Measurements from ENCODE around the gene DMD. TPM values are rescaled to one million over a fixed set of nuclear protein-coding genes. Genes with fewer than 3 reads are reported as not detected.

Gene DMD
- total and polyA plus RNA-seq, 4 donors, result 19.9 to 260 (median 111) TPM

DNA sequence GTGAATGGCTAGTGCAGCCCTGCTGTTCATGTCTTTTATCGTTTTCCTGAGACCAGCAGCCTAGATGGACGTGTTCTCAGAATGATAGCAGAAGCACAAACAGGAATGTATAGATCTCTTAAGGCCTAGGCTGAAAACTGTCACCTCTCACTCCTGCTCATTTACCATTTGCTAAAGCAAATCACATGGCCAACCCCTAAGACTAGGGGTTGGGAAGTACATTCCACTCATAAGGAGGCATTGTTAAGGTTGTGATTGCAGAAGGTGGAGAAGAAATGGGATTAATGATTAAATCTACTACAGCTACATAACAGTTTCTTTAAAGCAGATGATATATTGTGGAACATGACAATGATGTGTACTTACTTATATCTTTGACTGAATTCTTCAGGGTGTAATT is 1602.7 kb downstream of the DMD start:
- DNase-seq (no peak), ATAC-seq (ENCODE audit: low FRiP score) (no peak)
- WGBS, 2 donors, result 61 to 91% methylated on average over 2 of the region's 2 CpGs
- Histone ChIP-seq H3K4me3 (ENCODE audit: low read length in 2 of 2) (no peak overlapping the region), H3K36me3 (ENCODE audit: control insufficient read depth in 1 of 2, insufficient read depth in 2 of 2, low read length in 1 of 2) (no peaks in the 10 kb centered on the region), H3K9me3 (ENCODE audit: control insufficient read depth, low read length) (no peaks in the 10 kb centered on the region), H3K27me3 (ENCODE audit: control insufficient read depth in 1 of 2, insufficient read depth in 2 of 2, low read length in 1 of 2) (no peaks in the 10 kb centered on the region), H3K27ac (ENCODE audit: low read depth in 1 of 2, low read length in 2 of 2) (no peak overlapping the region), H3K4me1 (ENCODE audit: control insufficient read depth in 1 of 2, insufficient read depth in 2 of 2, low read length in 2 of 2) (no peaks in the 10 kb centered on the region)
- intact Hi-C loops (cut with DNase I), result no loop called here

DNA sequence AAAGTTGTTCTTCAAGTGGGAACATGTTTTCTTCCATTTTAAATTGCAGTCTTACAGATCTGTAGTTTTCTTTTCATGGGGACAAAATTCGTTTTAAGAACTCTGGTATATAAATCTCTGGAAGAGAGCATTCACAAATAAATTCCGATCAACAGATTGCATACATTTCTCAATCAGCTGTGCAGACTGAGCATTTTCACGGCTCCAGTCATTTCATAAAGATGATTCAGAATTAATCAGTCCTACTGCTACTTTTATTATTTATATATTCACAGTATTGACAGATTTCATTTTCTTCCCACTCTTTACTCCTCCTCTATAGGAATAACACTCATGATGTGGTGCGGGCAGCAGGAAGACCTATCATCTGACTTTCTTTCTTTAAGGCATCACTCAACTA is 1604.6 kb downstream of the DMD start:
- Histone ChIP-seq H3K27me3 (ENCODE audit: control insufficient read depth in 1 of 2, insufficient read depth in 2 of 2, low read length in 1 of 2) (no peaks in the 10 kb centered on the region), H3K4me1 (ENCODE audit: control insufficient read depth in 1 of 2, insufficient read depth in 2 of 2, low read length in 2 of 2) (no peaks in the 10 kb centered on the region), H3K27ac (ENCODE audit: low read depth in 1 of 2, low read length in 2 of 2) (no peak overlapping the region), H3K36me3 (ENCODE audit: control insufficient read depth in 1 of 2, insufficient read depth in 2 of 2, low read length in 1 of 2) (no peaks in the 10 kb centered on the region), H3K9me3 (ENCODE audit: control insufficient read depth, low read length) (no peaks in the 10 kb centered on the region), H3K4me3 (ENCODE audit: low read length in 2 of 2) (no peak overlapping the region)
- ATAC-seq (ENCODE audit: low FRiP score) (no peak), DNase-seq (no peak)
- intact Hi-C loops (cut with DNase I), result no loop called here
- 77 to 96% methylated on average over 4 of the region's 4 CpGs for whole genome bisulfite sequencing, 2 donors

DNA sequence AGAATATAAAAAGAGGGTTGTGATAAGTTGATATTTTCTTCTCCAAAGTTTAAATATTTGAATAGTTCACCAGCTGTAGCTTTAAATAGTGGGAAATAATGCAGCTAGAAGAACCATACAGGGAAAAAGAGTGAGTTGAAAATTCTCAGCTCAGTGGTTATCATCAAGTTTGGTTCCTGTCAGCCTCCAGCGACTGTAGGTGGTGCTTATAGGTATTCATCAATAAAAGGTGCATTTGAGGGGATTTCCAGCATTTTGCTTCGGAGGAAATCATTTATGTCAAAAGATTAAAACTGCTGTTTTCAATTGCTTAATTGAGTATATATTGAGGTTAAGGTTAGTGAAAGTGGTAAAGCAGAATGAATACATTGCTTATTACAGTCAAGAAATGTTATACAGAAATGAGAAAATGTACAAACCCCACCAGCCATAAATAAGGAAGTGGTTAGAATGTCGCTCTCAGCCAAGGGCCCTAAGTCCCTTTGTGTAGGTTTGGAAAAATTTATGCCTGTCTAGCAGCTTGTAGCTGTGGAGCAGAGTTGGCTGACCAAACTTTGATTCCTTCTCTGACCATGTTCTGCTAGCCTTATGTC is 1606.6 kb downstream of the DMD start:
- intact Hi-C loops (cut with DNase I), result no loop called here
- 63 to 86% methylated on average over 3 of the region's 3 CpGs for WGBS, 2 donors
- Histone ChIP-seq H3K27ac (ENCODE audit: low read depth in 1 of 2, low read length in 2 of 2) (no peak overlapping the region), H3K4me1 (ENCODE audit: control insufficient read depth in 1 of 2, insufficient read depth in 2 of 2, low read length in 2 of 2) (no peaks in the 10 kb centered on the region), H3K36me3 (ENCODE audit: control insufficient read depth in 1 of 2, insufficient read depth in 2 of 2, low read length in 1 of 2) (no peaks in the 10 kb centered on the region), H3K4me3 (ENCODE audit: low read length in 2 of 2) (no peak overlapping the region), H3K27me3 (ENCODE audit: control insufficient read depth in 1 of 2, insufficient read depth in 2 of 2, low read length in 1 of 2) (no peaks in the 10 kb centered on the region), H3K9me3 (ENCODE audit: control insufficient read depth, low read length) (no peaks in the 10 kb centered on the region)
- no peak for ATAC-seq (ENCODE audit: low FRiP score)
- DNase-seq, result no peak

DNA sequence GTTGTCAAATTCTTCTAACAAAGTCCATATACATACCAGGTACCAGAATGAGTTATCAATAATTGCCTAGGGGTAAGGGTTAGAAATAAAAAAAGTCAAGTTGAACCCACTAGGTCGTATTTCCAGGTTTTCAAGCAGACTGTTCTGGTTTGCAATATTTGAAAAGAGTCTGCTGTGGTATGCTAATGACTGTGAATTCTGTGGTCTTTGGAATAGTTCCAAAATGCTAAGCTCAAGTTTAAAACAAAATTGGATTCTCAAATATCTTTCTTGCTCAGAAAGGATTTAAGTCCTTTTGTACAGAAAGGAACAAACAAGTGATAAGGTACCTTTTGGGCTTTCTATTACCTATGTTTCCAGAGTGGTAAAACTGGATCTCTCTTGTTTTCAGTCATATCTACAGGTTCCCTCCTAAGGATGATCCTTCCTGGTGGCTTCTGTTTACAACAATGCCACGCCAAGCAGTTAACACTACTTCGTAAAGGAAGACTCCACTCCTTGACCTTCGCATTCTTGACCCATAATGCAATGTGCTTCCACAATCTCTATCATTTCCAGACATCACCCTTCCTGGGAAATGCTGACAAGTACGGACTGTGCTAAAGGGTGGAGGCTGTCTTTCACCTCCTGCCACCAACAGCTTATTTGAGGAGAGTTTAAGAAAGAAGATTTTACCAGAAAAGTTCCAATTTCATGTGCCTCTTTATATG is 1607.8 kb downstream of the DMD start:
- Histone ChIP-seq H3K27me3 (ENCODE audit: control insufficient read depth in 1 of 2, insufficient read depth in 2 of 2, low read length in 1 of 2) (no peaks in the 10 kb centered on the region), H3K4me1 (ENCODE audit: control insufficient read depth in 1 of 2, insufficient read depth in 2 of 2, low read length in 2 of 2) (no peaks in the 10 kb centered on the region), H3K27ac (ENCODE audit: low read depth in 1 of 2, low read length in 2 of 2) (no peak overlapping the region), H3K4me3 (ENCODE audit: low read length in 2 of 2) (no peak overlapping the region), H3K9me3 (ENCODE audit: control insufficient read depth, low read length) (no peaks in the 10 kb centered on the region), H3K36me3 (ENCODE audit: control insufficient read depth in 1 of 2, insufficient read depth in 2 of 2, low read length in 1 of 2) (no peaks in the 10 kb centered on the region)
- WGBS, 2 donors, result 52 to 53% methylated on average over 5 of the region's 5 CpGs
- no peak for DNase-seq
- intact Hi-C loops (cut with DNase I), result no loop called here
- no peak for ATAC-seq (ENCODE audit: low FRiP score)

DNA sequence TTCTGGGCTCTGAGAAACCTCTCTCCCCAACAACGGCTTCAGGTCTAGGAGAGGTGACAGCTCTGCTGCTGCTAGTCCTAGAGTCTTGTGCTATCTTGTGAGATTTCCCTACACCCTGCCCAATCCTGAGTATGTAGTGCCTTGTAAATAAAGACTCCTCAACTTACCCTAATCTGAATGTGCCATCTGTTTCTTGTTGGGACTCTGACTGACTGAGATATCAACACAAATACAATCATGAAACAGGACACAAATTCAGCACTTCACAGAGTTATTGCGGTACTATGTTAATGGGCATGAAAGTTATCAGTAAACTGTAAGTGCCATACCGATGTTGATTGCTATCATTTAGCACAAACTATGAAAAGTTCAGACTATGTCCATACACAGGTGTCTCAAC is 1610.5 kb downstream of the DMD start:
- 86 to 95% methylated on average over 3 of the region's 3 CpGs for WGBS, 2 donors
- Histone ChIP-seq H3K4me1 (ENCODE audit: control insufficient read depth in 1 of 2, insufficient read depth in 2 of 2, low read length in 2 of 2) (no peaks in the 10 kb centered on the region), H3K27me3 (ENCODE audit: control insufficient read depth in 1 of 2, insufficient read depth in 2 of 2, low read length in 1 of 2) (no peaks in the 10 kb centered on the region), H3K27ac (ENCODE audit: low read depth in 1 of 2, low read length in 2 of 2) (no peak overlapping the region), H3K4me3 (ENCODE audit: low read length in 2 of 2) (no peak overlapping the region), H3K9me3 (ENCODE audit: control insufficient read depth, low read length) (no peaks in the 10 kb centered on the region), H3K36me3 (ENCODE audit: control insufficient read depth in 1 of 2, insufficient read depth in 2 of 2, low read length in 1 of 2) (no peaks in the 10 kb centered on the region)
- DNase-seq (no peak), ATAC-seq (ENCODE audit: low FRiP score) (no peak)
- intact Hi-C loops (cut with DNase I), result no loop called here

DNA sequence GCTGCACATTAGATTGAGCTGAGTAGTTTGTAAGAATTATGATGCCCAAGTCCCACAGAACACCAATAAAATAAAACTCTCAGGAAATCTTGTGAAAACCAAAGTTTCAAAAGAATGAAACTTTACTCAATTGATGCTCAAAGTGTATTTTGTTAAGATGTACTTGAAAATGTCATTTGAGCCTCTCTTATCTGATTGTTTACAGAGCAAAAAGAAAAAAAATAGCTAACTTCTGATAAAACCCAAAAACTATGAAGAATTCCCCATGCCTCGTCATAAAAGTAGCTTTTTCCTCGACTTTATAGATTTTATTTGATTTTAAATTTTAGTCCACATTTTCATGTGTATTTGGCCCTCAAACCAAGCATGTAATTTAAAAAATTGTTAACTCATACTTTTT is 1618.0 kb downstream of the DMD start:
- ATAC-seq (ENCODE audit: low FRiP score), result no peak
- Histone ChIP-seq H3K27ac (ENCODE audit: low read depth in 1 of 2, low read length in 2 of 2) (no peak overlapping the region), H3K4me1 (ENCODE audit: control insufficient read depth in 1 of 2, insufficient read depth in 2 of 2, low read length in 2 of 2) (no peaks in the 10 kb centered on the region), H3K9me3 (ENCODE audit: control insufficient read depth, low read length) (no peaks in the 10 kb centered on the region), H3K4me3 (ENCODE audit: low read length in 2 of 2) (no peak overlapping the region), H3K27me3 (ENCODE audit: control insufficient read depth in 1 of 2, insufficient read depth in 2 of 2, low read length in 1 of 2) (no peaks in the 10 kb centered on the region), H3K36me3 (ENCODE audit: control insufficient read depth in 1 of 2, insufficient read depth in 2 of 2, low read length in 1 of 2) (no peaks in the 10 kb centered on the region)
- intact Hi-C loops (cut with DNase I), result no loop called here
- no peak for DNase-seq
- WGBS, 2 donors, result 71 to 90% methylated on average over 2 of the region's 2 CpGs

DNA sequence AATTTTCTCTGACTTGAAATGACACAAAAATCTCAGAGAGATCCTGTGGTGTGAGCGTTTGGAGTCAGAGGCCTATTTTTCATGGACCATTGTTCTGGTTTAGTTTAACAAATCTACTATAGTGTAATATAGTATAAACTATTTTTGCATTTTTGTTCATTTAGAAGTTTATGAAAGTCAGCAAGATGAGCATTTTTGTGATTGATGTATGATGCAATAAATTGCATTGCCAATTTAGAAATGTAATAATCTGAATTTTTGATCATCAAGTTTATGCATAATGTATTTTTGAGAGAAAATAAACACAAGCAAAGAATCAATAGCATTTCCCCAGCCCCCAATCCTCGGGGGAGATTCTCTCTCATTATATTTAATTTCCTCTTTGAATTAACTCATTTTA is 1620.0 kb downstream of the DMD start:
- Histone ChIP-seq H3K4me1 (ENCODE audit: control insufficient read depth in 1 of 2, insufficient read depth in 2 of 2, low read length in 2 of 2) (no peaks in the 10 kb centered on the region), H3K27me3 (ENCODE audit: control insufficient read depth in 1 of 2, insufficient read depth in 2 of 2, low read length in 1 of 2) (no peaks in the 10 kb centered on the region), H3K4me3 (ENCODE audit: low read length in 2 of 2) (no peak overlapping the region), H3K9me3 (ENCODE audit: control insufficient read depth, low read length) (no peaks in the 10 kb centered on the region), H3K27ac (ENCODE audit: low read depth in 1 of 2, low read length in 2 of 2) (no peak overlapping the region), H3K36me3 (ENCODE audit: control insufficient read depth in 1 of 2, insufficient read depth in 2 of 2, low read length in 1 of 2) (no peaks in the 10 kb centered on the region)
- intact Hi-C loops (cut with DNase I), result no loop called here
- ATAC-seq (ENCODE audit: low FRiP score) (no peak), DNase-seq (no peak)
- WGBS, 2 donors, result 59 to 85% methylated on average over 2 of the region's 2 CpGs

DNA sequence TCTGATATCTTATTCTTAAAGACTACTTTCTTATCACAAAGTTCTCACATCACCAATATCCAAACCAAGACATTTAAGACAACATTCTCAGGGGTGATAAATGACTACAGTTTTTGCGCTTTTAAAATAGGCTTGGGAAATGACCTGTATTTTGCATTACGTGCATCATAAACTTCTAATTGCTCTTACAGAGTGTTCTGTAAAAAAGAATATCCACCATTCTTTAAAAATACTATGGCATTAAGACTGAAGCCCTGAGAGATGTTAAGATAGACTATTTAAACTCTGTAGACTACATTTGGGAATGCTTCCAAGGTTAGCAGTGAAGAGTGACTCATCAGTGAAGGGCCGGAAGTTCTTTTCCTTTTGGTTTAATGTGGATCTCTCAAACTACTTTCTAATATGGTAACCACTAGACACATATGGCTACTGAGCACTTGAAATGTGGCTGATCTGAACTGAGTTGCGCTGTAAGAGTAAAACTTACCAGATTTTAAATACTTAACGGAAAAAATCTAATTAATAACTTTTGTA is 1620.7 kb downstream of the DMD start:
- no peak for ATAC-seq (ENCODE audit: low FRiP score)

DNA sequence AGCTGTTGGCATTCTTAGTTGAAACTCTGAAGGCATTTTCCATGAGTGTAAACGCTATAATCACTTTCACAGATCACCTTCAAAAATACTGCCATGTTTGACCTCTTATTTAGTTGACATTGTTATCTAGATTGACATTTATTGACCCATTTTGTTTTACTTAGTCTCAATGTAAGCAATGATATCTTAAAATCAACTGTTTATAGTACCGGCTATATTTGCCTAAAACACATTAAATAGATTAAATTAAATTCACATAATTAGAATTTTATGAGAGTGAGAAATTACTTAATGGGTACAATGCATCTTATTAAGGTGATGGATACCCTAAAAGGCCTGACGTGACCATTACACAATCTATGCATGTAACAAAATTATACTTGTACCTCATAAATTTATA is 1621.8 kb downstream of the DMD start:
- Histone ChIP-seq H3K4me3 (ENCODE audit: low read length in 2 of 2) (no peak overlapping the region), H3K27me3 (ENCODE audit: control insufficient read depth in 1 of 2, insufficient read depth in 2 of 2, low read length in 1 of 2) (no peaks in the 10 kb centered on the region), H3K4me1 (ENCODE audit: control insufficient read depth in 1 of 2, insufficient read depth in 2 of 2, low read length in 2 of 2) (no peaks in the 10 kb centered on the region), H3K36me3 (ENCODE audit: control insufficient read depth in 1 of 2, insufficient read depth in 2 of 2, low read length in 1 of 2) (no peaks in the 10 kb centered on the region), H3K9me3 (ENCODE audit: control insufficient read depth, low read length) (no peaks in the 10 kb centered on the region), H3K27ac (ENCODE audit: low read depth in 1 of 2, low read length in 2 of 2) (no peak overlapping the region)
- intact Hi-C loops (cut with DNase I), result no loop called here
- no peak for DNase-seq
- ATAC-seq (ENCODE audit: low FRiP score), result no peak
- WGBS, 2 donors, result 70 to 84% methylated on average over 3 of the region's 3 CpGs

More for the DNA sequence above, 1620.7 kb downstream of the DMD start:
- 49 to 51% methylated on average over 5 of the region's 5 CpGs for WGBS, 2 donors
- no peaks in the 10 kb centered on the region for H3K27me3 ChIP-seq (ENCODE audit: control insufficient read depth in 1 of 2, insufficient read depth in 2 of 2, low read length in 1 of 2)
- no peaks in the 10 kb centered on the region for H3K36me3 ChIP-seq (ENCODE audit: control insufficient read depth in 1 of 2, insufficient read depth in 2 of 2, low read length in 1 of 2)
- H3K27ac ChIP-seq (ENCODE audit: low read depth in 1 of 2, low read length in 2 of 2), result no peak overlapping the region
- no peaks in the 10 kb centered on the region for H3K9me3 ChIP-seq (ENCODE audit: control insufficient read depth, low read length)
- intact Hi-C loops (cut with DNase I), result no loop called here
- no peak overlapping the region for H3K4me3 ChIP-seq (ENCODE audit: low read length in 2 of 2)
- H3K4me1 ChIP-seq (ENCODE audit: control insufficient read depth in 1 of 2, insufficient read depth in 2 of 2, low read length in 2 of 2), result no peaks in the 10 kb centered on the region
- DNase-seq, result no peak

Measured in aorta (tissue), 5 donors.